HEK293 (cell line): ENCODE data around the gene PER1.

Experiments used
- BCL11B ChIP-seq: fragments of 450-650 bp; formaldehyde crosslinking; IDR thresholded peaks from 2 replicates; pipeline ENCODE4 v1.5.1; 2016; ENCODE audit warnings: low read depth, missing biosample characterization, missing genetic modification characterization
- BCL6B ChIP-seq: fragments of 450-650 bp; formaldehyde crosslinking; IDR thresholded peaks from 2 replicates; pipeline ENCODE4 v1.5.1; 2017; ENCODE audit warnings: missing biosample characterization, missing genetic modification characterization
- ELK4 ChIP-seq: IDR thresholded peaks from 2 replicates; pipeline ENCODE4 v1.6.1; 2011; ENCODE audit warnings: mild to moderate bottlenecking, low read depth, low read length, borderline replicate concordance
- HOXC10 ChIP-seq: sonication (generic); formaldehyde crosslinking; IDR thresholded peaks from 2 replicates; pipeline ENCODE4 v1.8.1; 2023; ENCODE audit warnings: mild to moderate bottlenecking, missing genetic modification reagents
- KLF10 ChIP-seq: fragments of 450-650 bp; IDR thresholded peaks from 2 replicates; pipeline ENCODE4 v1.5.1; 2018; ENCODE audit warnings: missing biosample characterization, mild to moderate bottlenecking, missing genetic modification characterization
- KLF7 ChIP-seq: fragments of 450-650 bp; formaldehyde crosslinking; IDR thresholded peaks from 2 replicates; pipeline ENCODE4 v1.5.1; 2016; ENCODE audit warnings: missing biosample characterization, missing genetic modification characterization, borderline replicate concordance
- PBX3 ChIP-seq: sonication (generic); formaldehyde crosslinking; IDR thresholded peaks from 2 replicates; pipeline ENCODE4 v1.8.1; 2022; ENCODE audit warnings: mild to moderate bottlenecking, moderate library complexity, missing genetic modification reagents
- SALL2 ChIP-seq: fragments of 450-650 bp; formaldehyde crosslinking; IDR thresholded peaks from 2 replicates; pipeline ENCODE4 v1.5.0; 2017; ENCODE audit warnings: missing biosample characterization, mild to moderate bottlenecking, missing genetic modification characterization, borderline replicate concordance
- SCRT1 ChIP-seq: fragments of 450-650 bp; formaldehyde crosslinking; IDR thresholded peaks from 2 replicates; pipeline ENCODE4 v1.5.1; 2016; ENCODE audit warnings: missing biosample characterization, missing genetic modification characterization, borderline replicate concordance
- SP3 ChIP-seq: fragments of 450-650 bp; formaldehyde crosslinking; IDR thresholded peaks from 2 replicates; pipeline ENCODE4 v1.5.1; 2016; ENCODE audit warnings: missing biosample characterization, missing genetic modification characterization
- ZBTB17 ChIP-seq: fragments of 450-650 bp; formaldehyde crosslinking; IDR thresholded peaks from 2 replicates; pipeline ENCODE4 v1.5.1; 2016; ENCODE audit warnings: missing biosample characterization, missing genetic modification characterization
- ZBTB48 ChIP-seq: fragments of 450-650 bp; formaldehyde crosslinking; IDR thresholded peaks from 2 replicates; pipeline ENCODE4 v1.5.1; 2016; ENCODE audit warnings: missing biosample characterization, missing genetic modification characterization
- ZEB2 ChIP-seq: fragments of 450-650 bp; formaldehyde crosslinking; IDR thresholded peaks from 2 replicates; pipeline ENCODE4 v1.5.1; 2016; ENCODE audit warnings: missing biosample characterization, missing genetic modification characterization
- ZNF133 ChIP-seq: fragments of 450-650 bp; formaldehyde crosslinking; IDR thresholded peaks from 2 replicates; pipeline ENCODE4 v1.5.1; 2016; ENCODE audit warnings: missing biosample characterization, missing genetic modification characterization
- ZNF155 ChIP-seq: fragments of 450-650 bp; formaldehyde crosslinking; IDR thresholded peaks from 2 replicates; pipeline ENCODE4 v1.5.1; 2016; ENCODE audit warnings: missing biosample characterization, missing genetic modification characterization
- ZNF214 ChIP-seq: fragments of 450-650 bp; formaldehyde crosslinking; IDR thresholded peaks from 2 replicates; pipeline ENCODE4 v1.5.1; 2017; ENCODE audit warnings: missing biosample characterization, mild to moderate bottlenecking, missing genetic modification characterization, borderline replicate concordance
- ZNF223 ChIP-seq: fragments of 450-650 bp; formaldehyde crosslinking; IDR thresholded peaks from 2 replicates; pipeline ENCODE4 v1.5.1; 2016; ENCODE audit warnings: missing biosample characterization, missing genetic modification characterization
- ZNF280C ChIP-seq: fragments of 450-650 bp; formaldehyde crosslinking; IDR thresholded peaks from 2 replicates; pipeline ENCODE4 v1.5.1; 2016; ENCODE audit warnings: missing biosample characterization, missing genetic modification characterization
- ZNF302 ChIP-seq: fragments of 450-650 bp; formaldehyde crosslinking; IDR thresholded peaks from 2 replicates; pipeline ENCODE4 v1.5.1; 2016; ENCODE audit warnings: missing biosample characterization, missing genetic modification characterization, low read depth
- ZNF391 ChIP-seq: fragments of 450-650 bp; formaldehyde crosslinking; IDR thresholded peaks from 2 replicates; pipeline ENCODE4 v1.5.1; 2016; ENCODE audit warnings: low read depth, missing biosample characterization, missing genetic modification characterization, borderline replicate concordance
- ZNF423 ChIP-seq: fragments of 450-650 bp; formaldehyde crosslinking; IDR thresholded peaks from 2 replicates; pipeline ENCODE4 v1.5.1; 2016; ENCODE audit warnings: missing biosample characterization, missing genetic modification characterization
- ZNF521 ChIP-seq: fragments of 450-650 bp; formaldehyde crosslinking; IDR thresholded peaks from 2 replicates; pipeline ENCODE4 v1.5.1; 2017; ENCODE audit warnings: missing biosample characterization, mild to moderate bottlenecking, missing genetic modification characterization
- ZNF549 ChIP-seq: fragments of 450-650 bp; IDR thresholded peaks from 2 replicates; pipeline ENCODE4 v1.5.1; 2018; ENCODE audit warnings: missing biosample characterization, missing genetic modification characterization, mild to moderate bottlenecking, inconsistent platforms, moderate library complexity
- ZNF585B ChIP-seq: fragments of 450-650 bp; formaldehyde crosslinking; IDR thresholded peaks from 2 replicates; pipeline ENCODE4 v1.5.1; 2016; ENCODE audit warnings: missing biosample characterization, missing genetic modification characterization
- ZNF707 ChIP-seq: fragments of 450-650 bp; formaldehyde crosslinking; IDR thresholded peaks from 2 replicates; pipeline ENCODE4 v1.5.1; 2016; ENCODE audit warnings: missing biosample characterization, missing genetic modification characterization
- ZNF785 ChIP-seq: fragments of 450-650 bp; formaldehyde crosslinking; IDR thresholded peaks from 2 replicates; pipeline ENCODE4 v1.5.1; 2016; ENCODE audit warnings: missing biosample characterization, missing genetic modification characterization
- TF ChIP-seq, protein P1 (sequence below): fragments of 450-650 bp; formaldehyde crosslinking; IDR thresholded peaks from 2 replicates; pipeline ENCODE4 v1.5.1; 2017; ENCODE audit warnings: missing biosample characterization, mild to moderate bottlenecking, missing genetic modification characterization, moderate library complexity
- TF ChIP-seq, protein P2 (sequence below): fragments of 450-650 bp; formaldehyde crosslinking; IDR thresholded peaks from 2 replicates; pipeline ENCODE4 v1.5.1; 2016; ENCODE audit warnings: missing biosample characterization, missing genetic modification characterization
- TF ChIP-seq, protein P3 (sequence below): fragments of 450-650 bp; formaldehyde crosslinking; IDR thresholded peaks from 2 replicates; pipeline ENCODE4 v1.5.1; 2016; ENCODE audit warnings: missing biosample characterization, missing genetic modification characterization, low read depth

Gene PER1

DNA sequence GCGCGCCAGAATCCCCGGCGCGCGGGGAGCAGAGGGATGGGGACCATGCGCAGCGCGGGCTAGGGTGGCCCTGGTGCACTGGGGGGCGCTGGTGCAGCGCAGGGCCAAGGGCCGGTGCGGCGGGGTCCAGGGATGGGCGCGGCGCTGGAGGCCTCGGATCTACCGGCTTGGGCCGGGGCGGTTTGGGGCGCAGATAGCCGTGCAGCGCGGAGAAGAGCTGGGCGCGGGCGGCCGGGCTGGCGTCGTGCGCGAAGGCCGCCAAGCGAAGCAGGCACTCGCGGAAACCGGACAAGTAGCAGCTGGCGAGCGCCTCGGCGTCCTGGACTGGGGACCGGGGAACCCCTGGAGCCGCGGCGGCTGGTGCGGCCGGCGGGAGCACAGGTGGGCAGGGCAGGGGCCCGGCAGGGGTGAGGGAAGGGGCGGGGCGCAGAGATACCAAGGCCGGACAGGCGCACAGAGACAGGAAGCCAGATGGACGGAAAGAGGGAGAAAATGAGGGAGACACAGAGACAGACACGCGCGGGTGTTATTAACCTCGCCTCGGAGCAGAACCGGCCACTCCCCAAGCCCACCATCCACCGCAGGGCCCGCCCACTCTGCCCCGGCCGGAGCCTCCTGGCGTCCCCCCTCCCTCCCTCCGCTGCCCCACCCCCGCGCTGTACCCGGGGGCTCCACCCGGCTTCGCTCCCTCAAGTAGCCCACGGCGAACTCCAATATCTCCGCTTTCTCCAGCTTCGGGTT lies 30.4 kb downstream of the PER1 start (continued):
- TF ChIP-seq ZNF280C (tag by site-specific recombination): no peak
- no peak for TF ChIP-seq PBX3 (CRISPR knock-in tag)
- TF ChIP-seq ZNF133 (tag by site-specific recombination): no peak
- peak; percentile 73 for TF ChIP-seq ZEB2 (tag by site-specific recombination)
- TF ChIP-seq ZNF155: no peak
- TF ChIP-seq, protein P1, sequence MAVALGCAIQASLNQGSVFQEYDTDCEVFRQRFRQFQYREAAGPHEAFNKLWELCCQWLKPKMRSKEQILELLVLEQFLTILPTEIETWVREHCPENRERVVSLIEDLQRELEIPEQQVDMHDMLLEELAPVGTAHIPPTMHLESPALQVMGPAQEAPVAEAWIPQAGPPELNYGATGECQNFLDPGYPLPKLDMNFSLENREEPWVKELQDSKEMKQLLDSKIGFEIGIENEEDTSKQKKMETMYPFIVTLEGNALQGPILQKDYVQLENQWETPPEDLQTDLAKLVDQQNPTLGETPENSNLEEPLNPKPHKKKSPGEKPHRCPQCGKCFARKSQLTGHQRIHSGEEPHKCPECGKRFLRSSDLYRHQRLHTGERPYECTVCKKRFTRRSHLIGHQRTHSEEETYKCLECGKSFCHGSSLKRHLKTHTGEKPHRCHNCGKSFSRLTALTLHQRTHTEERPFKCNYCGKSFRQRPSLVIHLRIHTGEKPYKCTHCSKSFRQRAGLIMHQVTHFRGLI (tag by site-specific recombination): peak; percentile 74
- TF ChIP-seq, protein P2, sequence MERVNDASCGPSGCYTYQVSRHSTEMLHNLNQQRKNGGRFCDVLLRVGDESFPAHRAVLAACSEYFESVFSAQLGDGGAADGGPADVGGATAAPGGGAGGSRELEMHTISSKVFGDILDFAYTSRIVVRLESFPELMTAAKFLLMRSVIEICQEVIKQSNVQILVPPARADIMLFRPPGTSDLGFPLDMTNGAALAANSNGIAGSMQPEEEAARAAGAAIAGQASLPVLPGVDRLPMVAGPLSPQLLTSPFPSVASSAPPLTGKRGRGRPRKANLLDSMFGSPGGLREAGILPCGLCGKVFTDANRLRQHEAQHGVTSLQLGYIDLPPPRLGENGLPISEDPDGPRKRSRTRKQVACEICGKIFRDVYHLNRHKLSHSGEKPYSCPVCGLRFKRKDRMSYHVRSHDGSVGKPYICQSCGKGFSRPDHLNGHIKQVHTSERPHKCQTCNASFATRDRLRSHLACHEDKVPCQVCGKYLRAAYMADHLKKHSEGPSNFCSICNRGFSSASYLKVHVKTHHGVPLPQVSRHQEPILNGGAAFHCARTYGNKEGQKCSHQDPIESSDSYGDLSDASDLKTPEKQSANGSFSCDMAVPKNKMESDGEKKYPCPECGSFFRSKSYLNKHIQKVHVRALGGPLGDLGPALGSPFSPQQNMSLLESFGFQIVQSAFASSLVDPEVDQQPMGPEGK (tag by site-specific recombination): no peak
- TF ChIP-seq SCRT1 (tag by site-specific recombination): no peak
- no peak for TF ChIP-seq ZNF302 (tag by site-specific recombination)
- no peak for TF ChIP-seq ZNF391
- no peak for TF ChIP-seq ZNF549 (tag by site-specific recombination)
- peak; percentile 99 for TF ChIP-seq KLF10 (tag by site-specific recombination)
- TF ChIP-seq BCL11B (tag by site-specific recombination): peak; percentile 67
- TF ChIP-seq, protein P3, sequence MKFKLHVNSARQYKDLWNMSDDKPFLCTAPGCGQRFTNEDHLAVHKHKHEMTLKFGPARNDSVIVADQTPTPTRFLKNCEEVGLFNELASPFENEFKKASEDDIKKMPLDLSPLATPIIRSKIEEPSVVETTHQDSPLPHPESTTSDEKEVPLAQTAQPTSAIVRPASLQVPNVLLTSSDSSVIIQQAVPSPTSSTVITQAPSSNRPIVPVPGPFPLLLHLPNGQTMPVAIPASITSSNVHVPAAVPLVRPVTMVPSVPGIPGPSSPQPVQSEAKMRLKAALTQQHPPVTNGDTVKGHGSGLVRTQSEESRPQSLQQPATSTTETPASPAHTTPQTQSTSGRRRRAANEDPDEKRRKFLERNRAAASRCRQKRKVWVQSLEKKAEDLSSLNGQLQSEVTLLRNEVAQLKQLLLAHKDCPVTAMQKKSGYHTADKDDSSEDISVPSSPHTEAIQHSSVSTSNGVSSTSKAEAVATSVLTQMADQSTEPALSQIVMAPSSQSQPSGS (tag by site-specific recombination): no peak
- TF ChIP-seq ZNF585B (tag by site-specific recombination): no peak
- no peak for TF ChIP-seq SALL2
- TF ChIP-seq ZNF223: no peak
- peak; percentile 93 for TF ChIP-seq ZBTB48 (tag by site-specific recombination)
- peak; percentile 83 for TF ChIP-seq SP3 (tag by site-specific recombination)
- TF ChIP-seq ZNF785 (tag by site-specific recombination): 0 out of 2 replicates have a peak, but pooled peaks have one; percentile 47
- 0 out of 2 replicates have a peak, but pooled peaks have one; percentile 32 for TF ChIP-seq ZNF423 (tag by site-specific recombination)
- no peak for TF ChIP-seq ZBTB17 (tag by site-specific recombination)
- no peak for TF ChIP-seq HOXC10
- no peak for TF ChIP-seq BCL6B (tag by site-specific recombination)
- no peak for TF ChIP-seq ZNF214 (tag by site-specific recombination)
- no peak for TF ChIP-seq ZNF521 (tag by site-specific recombination)
- no peak for TF ChIP-seq ELK4
- peak; percentile 61; the same call in 1 of the 2 replicates for TF ChIP-seq KLF7 (tag by site-specific recombination)
- no peak for TF ChIP-seq ZNF707 (tag by site-specific recombination)
